NCI-H524 (cell line): ENCODE data around the gene CEP152.

Experiments used
- DNase-seq, 2 experiments: peaks; one replicate each; lab custom pipeline; 2025; lab: John Stamatoyannopoulos, UW

The CEP152 gene

GRCh38 chr15:48775546-48775945 lies 35.3 kb downstream of the CEP152 start:
- DNase-seq: no peak

GRCh38 chr15:48774484-48774883 lies 36.4 kb downstream of the CEP152 start:
- DNase-seq: no peak

- no peak for DNase-seq
These were observed 44.7 kb downstream of the CEP152 start for GRCh38 chr15:48766196-48766595.

DNA sequence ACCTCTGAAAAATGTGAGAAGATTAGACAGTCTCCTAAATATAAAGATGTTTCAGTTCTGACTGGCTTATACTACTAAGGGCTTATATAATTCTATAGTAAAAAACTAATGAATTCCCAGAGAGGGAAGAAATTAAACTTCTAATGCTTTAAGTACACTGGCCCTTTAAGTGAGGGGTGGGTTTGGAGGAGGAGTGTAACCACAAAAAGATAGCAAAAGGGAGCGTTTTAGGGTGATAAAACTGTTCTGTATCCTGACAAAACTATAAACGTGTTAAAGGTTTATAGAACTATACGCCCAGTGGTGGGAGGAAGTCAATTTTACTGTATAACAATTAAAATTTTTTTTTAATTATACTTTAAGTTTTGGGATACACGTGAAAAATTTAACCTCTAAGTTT lies 45.8 kb downstream of the CEP152 start:
- DNase-seq: no peak

DNA sequence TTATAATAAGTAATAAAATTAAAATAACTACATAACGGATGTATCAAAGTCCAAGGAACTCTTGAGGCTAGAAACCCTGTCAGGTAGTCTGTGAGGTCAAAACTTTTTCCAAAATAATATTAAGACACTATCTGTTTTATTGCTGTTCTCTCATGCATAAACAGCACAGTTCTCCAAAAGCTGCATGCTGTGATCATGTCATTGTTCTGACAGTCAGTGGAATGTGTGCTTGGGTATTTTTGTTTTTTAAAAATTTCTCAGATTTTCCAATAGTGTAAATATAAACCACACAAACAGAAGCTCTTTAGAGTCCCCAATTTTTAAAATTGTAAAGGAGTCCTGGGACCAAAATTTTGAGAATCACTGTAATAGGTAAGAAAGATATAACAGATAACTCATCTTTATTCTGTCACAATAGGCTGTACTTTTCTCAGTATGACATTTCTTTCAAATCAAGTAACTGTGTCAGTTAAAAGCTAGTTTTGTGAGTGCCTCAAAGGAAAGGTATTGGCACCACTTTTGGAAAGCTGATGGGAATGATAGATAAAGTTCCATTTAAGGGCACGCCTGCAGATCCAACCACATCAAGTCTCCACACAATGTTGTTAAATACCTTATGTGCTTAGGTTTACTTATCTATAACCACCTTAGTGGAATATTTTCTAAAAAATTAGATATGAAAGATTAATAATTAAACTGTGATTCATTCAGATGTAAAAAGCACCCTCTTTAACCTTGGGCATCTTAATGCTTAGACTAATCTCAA lies 49.3 kb downstream of the CEP152 start:
- no peak for DNase-seq

GRCh38 chr15:48759921-48760320 lies 50.9 kb downstream of the CEP152 start:
- DNase-seq: no peak

DNA sequence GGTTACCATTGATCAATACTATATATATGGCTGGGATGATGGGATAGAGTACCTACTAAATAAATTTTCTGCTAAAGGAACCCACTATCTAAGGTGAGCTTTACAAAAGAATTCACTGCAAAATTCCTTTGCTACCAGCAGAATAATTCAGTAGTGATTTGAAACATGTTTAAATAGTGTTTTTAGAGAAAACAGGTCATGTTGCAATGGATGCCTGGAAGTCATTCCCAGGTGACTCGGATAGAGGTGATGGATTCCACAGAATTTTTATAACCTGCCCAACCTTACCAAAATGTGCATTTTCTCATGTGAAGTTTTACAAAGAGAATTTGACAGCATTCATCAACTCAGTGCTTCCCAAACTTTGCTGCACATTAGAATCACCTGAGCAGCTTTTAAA lies 53.2 kb downstream of the CEP152 start:
- DNase-seq: no peak

GRCh38 chr15:48754011-48754410 lies 56.9 kb downstream of the CEP152 start:
- DNase-seq: no peak

GRCh38 chr15:48751595-48751994 lies 59.3 kb downstream of the CEP152 start:
- DNase-seq: no peak

DNA sequence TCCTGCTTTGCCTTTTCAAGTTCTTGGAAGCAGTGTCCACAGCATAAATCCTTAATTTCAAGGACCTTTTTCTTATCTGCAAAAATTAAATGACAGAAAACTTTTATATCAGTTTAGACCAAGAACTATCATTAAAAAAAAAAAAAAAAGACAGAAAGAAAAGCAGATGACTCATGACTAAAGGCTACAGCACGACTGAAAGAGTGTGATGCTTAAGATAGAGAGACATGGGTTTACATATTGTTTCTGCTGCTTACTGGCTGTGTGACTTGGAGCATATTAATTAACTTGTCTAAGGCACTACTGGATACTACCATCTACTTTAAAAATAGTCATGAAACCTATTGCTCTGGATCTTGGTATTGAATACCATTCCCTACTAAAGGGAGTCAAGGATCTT lies 62.3 kb downstream of the CEP152 start:
- DNase-seq: no peak

GRCh38 chr15:48733615-48734014 lies 77.3 kb downstream of the CEP152 start:
- no peak for DNase-seq

GRCh38 chr15:48730506-48730905 lies 80.4 kb downstream of the CEP152 start:
- DNase-seq: no peak

- DNase-seq: no peak
These were observed 86.9 kb downstream of the CEP152 start for GRCh38 chr15:48723969-48724368.

DNA sequence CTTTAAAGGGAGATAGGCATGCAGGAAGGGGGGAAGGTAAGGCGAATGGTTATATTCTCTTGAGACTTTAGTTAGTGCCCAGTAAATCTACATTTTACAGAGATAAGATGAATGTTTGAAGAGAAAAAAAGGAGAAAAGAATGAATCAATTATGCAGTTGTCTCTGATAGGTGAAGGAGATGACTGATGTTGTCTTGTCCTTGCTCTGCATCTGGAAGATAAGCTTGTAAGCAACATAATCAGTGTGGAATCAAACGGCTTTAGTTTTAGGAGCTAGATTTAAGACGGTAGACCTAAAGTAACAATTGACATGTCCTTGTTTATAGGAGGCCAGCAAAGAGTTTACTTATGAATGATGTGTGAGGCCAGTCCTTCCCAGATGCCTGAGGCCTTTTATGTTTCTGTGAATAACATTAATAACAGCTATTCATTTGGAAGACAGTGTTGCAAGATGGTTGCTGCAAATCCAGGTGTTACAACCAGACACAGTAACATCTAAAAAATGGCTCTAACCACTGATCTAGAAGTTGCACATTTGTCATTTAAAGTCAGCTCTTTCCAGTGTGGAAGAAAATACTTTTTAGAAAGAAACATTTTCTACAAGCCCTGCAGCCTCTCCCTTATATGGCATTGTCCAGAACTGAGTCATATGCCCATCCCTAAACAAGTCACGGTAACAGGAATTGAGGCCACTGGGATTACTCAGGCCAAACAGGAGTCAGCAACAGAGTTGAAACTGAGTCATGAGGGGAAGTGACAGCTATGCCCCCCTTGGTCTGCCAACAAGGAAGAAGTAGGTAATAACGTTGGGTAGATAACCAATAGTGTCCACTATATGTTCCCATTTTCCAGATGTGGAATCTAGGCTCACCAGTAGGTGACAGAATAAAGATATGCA lies 87.9 kb downstream of the CEP152 start:
- no peak for DNase-seq

GRCh38 chr15:48721061-48721810 lies 89.6 kb downstream of the CEP152 start:
- no peak for DNase-seq

- no peak for DNase-seq
These were observed 90.2 kb downstream of the CEP152 start for GRCh38 chr15:48720646-48721045.

- no peak for DNase-seq
These were observed 91.2 kb downstream of the CEP152 start for GRCh38 chr15:48719668-48720067.

- DNase-seq: no peak
These were observed 92.2 kb downstream of the CEP152 start for GRCh38 chr15:48718646-48719045.

- DNase-seq: peak in 1 of 2 experiments; percentile 39
These were observed 93.4 kb downstream of the CEP152 start for GRCh38 chr15:48717458-48717857.

DNA sequence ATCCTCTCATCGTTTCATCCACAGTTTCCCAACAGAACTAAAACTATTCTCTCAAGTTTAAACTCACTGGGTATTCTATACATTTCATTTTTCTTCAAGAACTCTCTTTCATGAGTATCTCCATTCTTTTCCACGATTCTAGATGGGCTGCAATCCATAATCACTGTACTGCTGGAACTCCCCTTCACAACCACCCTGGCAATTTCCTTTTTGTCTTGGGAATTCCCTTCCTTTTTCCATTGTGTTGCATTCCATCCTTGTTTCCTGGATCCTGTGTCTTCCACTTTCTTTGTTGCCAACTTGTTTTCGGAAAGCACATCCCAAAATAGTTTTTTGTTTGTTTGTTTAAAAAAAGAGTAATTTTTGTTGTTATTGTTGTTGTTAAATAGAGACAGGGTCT lies 98.3 kb downstream of the CEP152 start:
- DNase-seq: no peak

DNA sequence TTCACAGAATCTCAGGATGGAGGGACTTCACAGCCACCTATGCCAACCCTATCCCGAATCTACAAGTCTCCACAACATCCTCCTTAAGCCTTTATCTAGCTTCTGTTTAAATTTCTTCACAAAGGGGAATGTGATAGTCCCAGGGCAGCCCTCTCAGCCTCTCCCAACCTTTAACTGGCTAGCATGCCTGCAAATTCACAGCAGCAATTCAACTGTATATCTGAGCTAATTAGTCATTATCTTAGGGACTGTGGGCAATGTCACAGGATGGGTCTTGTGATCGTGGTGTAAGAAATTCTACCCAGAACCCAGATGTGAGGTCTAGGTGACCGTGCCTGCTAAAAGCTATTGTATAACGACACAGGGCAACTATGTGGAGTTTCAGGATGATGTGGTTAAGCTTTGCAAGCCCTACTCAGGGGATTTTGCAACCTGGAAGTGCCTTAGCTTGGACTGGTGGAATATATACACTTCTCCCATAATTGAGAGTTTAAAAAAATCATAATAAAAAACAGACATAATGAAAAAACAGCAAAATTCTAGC lies 99.8 kb downstream of the CEP152 start:
- no peak for DNase-seq

GRCh38 chr15:48708641-48709040 lies 102.2 kb downstream of the CEP152 start:
- DNase-seq: no peak
